Hepatocyte (in vitro differentiated cells): Measurements from ENCODE around the gene ABHD17B. TPM values are rescaled to one million over a fixed set of nuclear protein-coding genes. Genes with fewer than 3 reads are reported as not detected.

Experiments
- DNase-seq: peaks from one replicate; pipeline ENCODE4 v3.0.0-alpha.2; 2016; ENCODE audit warnings: low spot score
- H2AFZ ChIP-seq: fragments of 200-600 bp; sonication (generic); 2 replicates; pipeline ENCODE4 v1.6.0; 2016; ENCODE audit warnings: antibody characterized with exemption, mild to moderate bottlenecking
- H3K27ac ChIP-seq: fragments of 200-600 bp; sonication (generic); 2 replicates; pipeline ENCODE4 v1.5.1; 2016; ENCODE audit warnings: mild to moderate bottlenecking
- H3K27me3 ChIP-seq: fragments of 200-600 bp; sonication (generic); 2 replicates; pipeline ENCODE4 v1.6.1; 2016
- H3K36me3 ChIP-seq: fragments of 200-600 bp; sonication (generic); replicated peaks from 2 replicates; pipeline ENCODE4 v1.5.1; 2016; ENCODE audit warnings: low read depth; ENCODE audit not compliant: insufficient read depth
- H3K4me1 ChIP-seq: fragments of 200-600 bp; sonication (generic); 2 replicates; pipeline ENCODE4 v1.5.1; 2016; ENCODE audit warnings: mild to moderate bottlenecking, moderate library complexity; ENCODE audit not compliant: insufficient read depth
- H3K4me2 ChIP-seq: fragments of 200-600 bp; sonication (generic); 2 replicates; pipeline ENCODE4 v1.6.0; 2016
- H3K4me3 ChIP-seq: fragments of 200-600 bp; sonication (generic); 2 replicates; pipeline ENCODE4 v1.5.1; 2016; ENCODE audit warnings: mild to moderate bottlenecking
- H3K79me2 ChIP-seq: fragments of 200-600 bp; sonication (generic); 2 replicates; pipeline ENCODE4 v1.6.0; 2017; ENCODE audit warnings: mild to moderate bottlenecking
- H3K9me2 ChIP-seq: fragments of 200-600 bp; sonication (generic); replicated peaks from 2 replicates; pipeline ENCODE4 v1.6.0; 2017; ENCODE audit warnings: mild to moderate bottlenecking; ENCODE audit not compliant: insufficient read depth
- H3K9me3 ChIP-seq: fragments of 200-600 bp; sonication (generic); 2 replicates; pipeline ENCODE4 v1.5.1; 2016; ENCODE audit warnings: low read depth, mild to moderate bottlenecking
- H4K20me1 ChIP-seq: fragments of 200-600 bp; sonication (generic); 2 replicates; pipeline ENCODE4 v1.6.0; 2016; ENCODE audit warnings: mild to moderate bottlenecking; ENCODE audit not compliant: insufficient read depth, poor library complexity, severe bottlenecking
- CTCF ChIP-seq: fragments of 200-600 bp; sonication (generic); IDR thresholded peaks from 2 replicates; pipeline ENCODE4 v1.5.1; 2016; ENCODE audit warnings: antibody characterized with exemption, mild to moderate bottlenecking; ENCODE audit not compliant: poor library complexity
- EZH2 ChIP-seq: fragments of 200-600 bp; sonication (generic); IDR thresholded peaks from 2 replicates; pipeline ENCODE4 v1.6.1; 2016; ENCODE audit warnings: antibody characterized with exemption, mild to moderate bottlenecking, borderline replicate concordance
- EZH2phosphoT487 ChIP-seq: fragments of 200-600 bp; sonication (generic); IDR thresholded peaks from one replicate; pipeline ENCODE4 v1.6.1; 2018; ENCODE audit warnings: antibody characterized with exemption, mild to moderate bottlenecking, low read depth, moderate library complexity; ENCODE audit not compliant: unreplicated experiment, severe bottlenecking
- WGBS: methylation state at CpG from one replicate; pipeline ENCODE4 v1.1.6; 2016; ENCODE audit warnings: low lambda C conversion rate; ENCODE audit errors: missing lambda C conversion rate; 5-methylcytosine and 5-hydroxymethylcytosine counted together
- polyA plus RNA-seq: library from polyadenylated mRNA; unstranded; fragments of >200 nt; fragmentation: Nextera tagmentation; extraction: Ambion mirVana; gene quantifications from 2 replicates; pipeline ENCODE4 v1.2.1, GENCODE V29; 2016
- total RNA-seq: library from RNA; depleted of rRNA; stranded (reverse); fragments of >200 nt; gene quantifications from 2 replicates; pipeline ENCODE4 v1.2.3, GENCODE V29; 2014

The ABHD17B gene
- total and polyA plus RNA-seq, 2 experiments from 2014 or later = 26.9 to 40.0 TPM

GRCh38 chr9:71895955-71896354 is 15.0 kb downstream of the ABHD17B start:
- no peak overlapping the region for H3K27ac ChIP-seq
- H3K4me2 ChIP-seq = no peak overlapping the region
- H4K20me1 ChIP-seq = peaks cover 35% of the 10 kb centered on the region
- no peak overlapping the region for H3K4me3 ChIP-seq
- TF ChIP-seq EZH2phosphoT487 (no peak), EZH2 (no peak), CTCF (no peak)
- H2AFZ ChIP-seq = no peak overlapping the region
- no peaks in the 10 kb centered on the region for H3K36me3 ChIP-seq
- no peaks in the 10 kb centered on the region for H3K4me1 ChIP-seq
- no peak for DNase-seq
- H3K79me2 ChIP-seq = peaks cover 96% of the 10 kb centered on the region
- H3K27me3 ChIP-seq = no peaks in the 10 kb centered on the region
- H3K9me2 ChIP-seq = no peaks in the 10 kb centered on the region
- no peaks in the 10 kb centered on the region for H3K9me3 ChIP-seq

- Histone ChIP-seq H3K4me3 (no peak overlapping the region), H3K4me2 (no peak overlapping the region), H3K79me2 (peaks cover 98% of the 10 kb centered on the region), H2AFZ (no peak overlapping the region), H3K27ac (no peak overlapping the region), H3K36me3 (no peaks in the 10 kb centered on the region), H3K4me1 (no peaks in the 10 kb centered on the region), H3K9me2 (no peaks in the 10 kb centered on the region), H3K27me3 (no peaks in the 10 kb centered on the region), H4K20me1 (peaks cover 33% of the 10 kb centered on the region), H3K9me3 (no peaks in the 10 kb centered on the region)
- DNase-seq = no peak
- TF ChIP-seq EZH2phosphoT487 (no peak), CTCF (no peak), EZH2 (no peak)
Observed at GRCh38 chr9:71895117-71895516, 15.9 kb downstream of the ABHD17B start.

DNA sequence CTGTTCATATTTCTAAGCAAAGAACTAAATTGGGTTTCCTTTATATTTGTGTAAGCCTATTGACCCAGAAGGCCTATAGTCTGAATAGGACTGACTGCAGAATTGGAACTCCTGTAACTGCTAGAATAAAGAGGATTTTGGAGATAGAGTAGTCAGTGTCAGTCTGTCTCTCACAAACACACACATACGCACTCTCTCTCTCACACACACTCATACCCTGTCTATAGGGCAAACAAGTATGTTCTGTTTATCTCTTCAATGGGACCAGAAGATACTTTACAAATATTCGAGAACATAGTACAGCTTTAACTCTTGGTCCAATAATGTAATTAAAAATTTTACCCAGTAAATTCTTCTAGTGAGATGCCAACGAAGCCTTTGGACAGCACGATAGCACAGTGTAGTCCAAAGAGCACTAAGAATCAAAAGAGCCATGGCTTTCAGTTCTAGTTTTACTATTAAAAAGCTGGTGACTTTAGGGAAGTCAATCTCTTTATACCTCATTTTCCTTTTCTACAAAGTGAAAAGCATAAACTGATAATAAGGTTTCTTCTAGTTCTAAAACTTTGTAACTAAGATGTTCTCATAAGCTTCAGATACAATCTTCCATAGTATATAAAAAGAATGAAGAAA is 19.3 kb downstream of the ABHD17B start:
- H3K9me2 ChIP-seq = no peaks in the 10 kb centered on the region
- TF ChIP-seq CTCF = no peak
- no peak for TF ChIP-seq EZH2phosphoT487
- TF ChIP-seq EZH2 = no peak
- peaks cover 98% of the 10 kb centered on the region for H3K79me2 ChIP-seq
- H2AFZ ChIP-seq = no peak overlapping the region
- H3K36me3 ChIP-seq = no peaks in the 10 kb centered on the region
- H3K27ac ChIP-seq = no peak overlapping the region
- H3K9me3 ChIP-seq = no peaks in the 10 kb centered on the region
- H3K27me3 ChIP-seq = no peaks in the 10 kb centered on the region
- H3K4me3 ChIP-seq = no peak overlapping the region
- no peak for DNase-seq
- peaks cover 26% of the 10 kb centered on the region for H4K20me1 ChIP-seq
- WGBS = 92% methylated on average over 4 of the region's 4 CpGs
- no peak overlapping the region for H3K4me2 ChIP-seq
- H3K4me1 ChIP-seq = no peaks in the 10 kb centered on the region
